Activated naive CD8-positive, alpha-beta T cell treated with anti-CD3 and anti-CD28 coated beads, Interleukin-2, amount 50 U/mL, for 24 hours (primary cell): ENCODE results near the gene IQGAP1.
A peak's percentile ranks its signal among the peaks of the same experiment; 100 is the strongest.

Source experiments
- ATAC-seq: fragments of 150-1000 bp; cut with Tn5 transposase; one replicate; pipeline ENCODE4 v1.10.0; 2021
- DNase-seq: peaks from one replicate; pipeline ENCODE4 v3.0.0; 2021
- H3K27ac Mint-ChIP-seq: one replicate; pipeline ENCODE4 v1.8.0; 2021; ENCODE audit warnings: mild to moderate bottlenecking, mixed read lengths
- H3K27me3 Mint-ChIP-seq: one replicate; pipeline ENCODE4 v1.8.0; 2021; ENCODE audit warnings: mixed read lengths
- H3K36me3 Mint-ChIP-seq: one replicate; pipeline ENCODE4 v1.8.0; 2021; ENCODE audit warnings: low read depth, mixed read lengths
- H3K4me1 Mint-ChIP-seq: one replicate; pipeline ENCODE4 v1.8.0; 2021; ENCODE audit warnings: mixed read lengths
- H3K4me3 Mint-ChIP-seq: one replicate; pipeline ENCODE4 v1.8.0; 2021; ENCODE audit warnings: mild to moderate bottlenecking, moderate library complexity, mixed read lengths
- H3K9me3 Mint-ChIP-seq: one replicate; pipeline ENCODE4 v1.8.0; 2021; ENCODE audit warnings: mixed read lengths

Gene IQGAP1

GRCh38 chr15:90459368-90459767, 71.3 kb downstream of the IQGAP1 start:
- DNase-seq = no peak
- peaks cover 10% of the 10 kb centered on the region for H3K4me1 Mint-ChIP-seq
- no peaks in the 10 kb centered on the region for H3K9me3 Mint-ChIP-seq
- no peaks in the 10 kb centered on the region for H3K27me3 Mint-ChIP-seq
- ATAC-seq = no peak
- no peak overlapping the region for H3K27ac Mint-ChIP-seq
- no peak overlapping the region for H3K4me3 Mint-ChIP-seq
- peaks cover 49% of the 10 kb centered on the region for H3K36me3 Mint-ChIP-seq

- Mint-ChIP-seq H3K4me3 (no peak overlapping the region), H3K27me3 (no peaks in the 10 kb centered on the region), H3K27ac (no peak overlapping the region), H3K4me1 (peaks cover 12% of the 10 kb centered on the region), H3K9me3 (no peaks in the 10 kb centered on the region), H3K36me3 (peaks cover 47% of the 10 kb centered on the region)
- ATAC-seq (no peak), DNase-seq (no peak)
These were observed 72.2 kb downstream of the IQGAP1 start for GRCh38 chr15:90460142-90460824.

- DNase-seq = no peak
- Mint-ChIP-seq H3K4me1 (peaks cover 13% of the 10 kb centered on the region), H3K36me3 (peaks cover 48% of the 10 kb centered on the region), H3K27ac (no peak overlapping the region), H3K27me3 (no peaks in the 10 kb centered on the region), H3K9me3 (no peaks in the 10 kb centered on the region), H3K4me3 (no peak overlapping the region)
- no peak for ATAC-seq
These were observed 75.3 kb downstream of the IQGAP1 start for GRCh38 chr15:90463381-90463780.

GRCh38 chr15:90465140-90465929, 77.3 kb downstream of the IQGAP1 start:
- Mint-ChIP-seq H3K36me3 (peaks cover 42% of the 10 kb centered on the region), H3K27me3 (no peaks in the 10 kb centered on the region), H3K4me1 (peaks cover 13% of the 10 kb centered on the region), H3K9me3 (no peaks in the 10 kb centered on the region), H3K27ac (peak overlapping the region; percentile 48), H3K4me3 (no peak overlapping the region)
- peak; percentile 24 for ATAC-seq
- no peak for DNase-seq

GRCh38 chr15:90465930-90466567, 78.0 kb downstream of the IQGAP1 start:
- Mint-ChIP-seq H3K4me1 (peaks cover 17% of the 10 kb centered on the region), H3K36me3 (peaks cover 45% of the 10 kb centered on the region), H3K9me3 (no peaks in the 10 kb centered on the region), H3K4me3 (no peak overlapping the region), H3K27me3 (no peaks in the 10 kb centered on the region), H3K27ac (no peak overlapping the region)
- DNase-seq = no peak
- no peak for ATAC-seq

GRCh38 chr15:90469723-90470122, 81.7 kb downstream of the IQGAP1 start:
- Mint-ChIP-seq H3K4me3 (no peak overlapping the region), H3K4me1 (peaks cover 7% of the 10 kb centered on the region), H3K9me3 (no peaks in the 10 kb centered on the region), H3K27me3 (no peaks in the 10 kb centered on the region), H3K27ac (no peak overlapping the region), H3K36me3 (peaks cover 51% of the 10 kb centered on the region)
- no peak for DNase-seq
- no peak for ATAC-seq

- Mint-ChIP-seq H3K27me3 (no peaks in the 10 kb centered on the region), H3K36me3 (peaks cover 47% of the 10 kb centered on the region), H3K9me3 (no peaks in the 10 kb centered on the region), H3K4me1 (peaks cover 4% of the 10 kb centered on the region), H3K27ac (no peak overlapping the region), H3K4me3 (no peak overlapping the region)
- DNase-seq (no peak), ATAC-seq (no peak)
These were observed 82.4 kb downstream of the IQGAP1 start for GRCh38 chr15:90470453-90470852.

- H3K27ac Mint-ChIP-seq = peak overlapping the region; percentile 15
- H3K4me3 Mint-ChIP-seq = no peak overlapping the region
- no peaks in the 10 kb centered on the region for H3K9me3 Mint-ChIP-seq
- H3K27me3 Mint-ChIP-seq = no peaks in the 10 kb centered on the region
- ATAC-seq (no peak), DNase-seq (no peak)
- H3K4me1 Mint-ChIP-seq = peaks cover 4% of the 10 kb centered on the region
- peaks cover 42% of the 10 kb centered on the region for H3K36me3 Mint-ChIP-seq
These were observed 83.1 kb downstream of the IQGAP1 start for GRCh38 chr15:90471126-90471525.

- peaks cover 43% of the 10 kb centered on the region for H3K36me3 Mint-ChIP-seq
- DNase-seq (no peak), ATAC-seq (no peak)
- H3K4me1 Mint-ChIP-seq = peaks cover 4% of the 10 kb centered on the region
- no peak overlapping the region for H3K27ac Mint-ChIP-seq
- H3K9me3 Mint-ChIP-seq = no peaks in the 10 kb centered on the region
- no peak overlapping the region for H3K4me3 Mint-ChIP-seq
- no peaks in the 10 kb centered on the region for H3K27me3 Mint-ChIP-seq
These were observed 83.7 kb downstream of the IQGAP1 start for GRCh38 chr15:90471769-90472168.

GRCh38 chr15:90478846-90479481, 90.9 kb downstream of the IQGAP1 start:
- DNase-seq (no peak), ATAC-seq (peak; percentile 55)
- peaks cover 58% of the 10 kb centered on the region for H3K36me3 Mint-ChIP-seq
- H3K27me3 Mint-ChIP-seq = no peaks in the 10 kb centered on the region
- H3K27ac Mint-ChIP-seq = peak overlapping the region; percentile 8
- H3K4me1 Mint-ChIP-seq = peaks cover 36% of the 10 kb centered on the region
- H3K4me3 Mint-ChIP-seq = no peak overlapping the region
- H3K9me3 Mint-ChIP-seq = no peaks in the 10 kb centered on the region

- H3K27ac Mint-ChIP-seq = no peak overlapping the region
- peaks cover 36% of the 10 kb centered on the region for H3K4me1 Mint-ChIP-seq
- H3K36me3 Mint-ChIP-seq = peaks cover 56% of the 10 kb centered on the region
- ATAC-seq (no peak), DNase-seq (no peak)
- no peaks in the 10 kb centered on the region for H3K27me3 Mint-ChIP-seq
- H3K4me3 Mint-ChIP-seq = no peak overlapping the region
- no peaks in the 10 kb centered on the region for H3K9me3 Mint-ChIP-seq
These were observed 91.6 kb downstream of the IQGAP1 start for GRCh38 chr15:90479656-90480055.

GRCh38 chr15:90481023-90481422, 93.0 kb downstream of the IQGAP1 start:
- no peaks in the 10 kb centered on the region for H3K27me3 Mint-ChIP-seq
- ATAC-seq (peak; percentile 87), DNase-seq (peak; percentile 18)
- H3K9me3 Mint-ChIP-seq = no peaks in the 10 kb centered on the region
- H3K4me1 Mint-ChIP-seq = peaks cover 36% of the 10 kb centered on the region
- H3K27ac Mint-ChIP-seq = peak overlapping the region; percentile 28
- H3K4me3 Mint-ChIP-seq = no peak overlapping the region
- H3K36me3 Mint-ChIP-seq = peaks cover 66% of the 10 kb centered on the region

- peaks cover 36% of the 10 kb centered on the region for H3K4me1 Mint-ChIP-seq
- DNase-seq (peak; percentile 37), ATAC-seq (no peak)
- peaks cover 70% of the 10 kb centered on the region for H3K36me3 Mint-ChIP-seq
- H3K27ac Mint-ChIP-seq = no peak overlapping the region
- H3K27me3 Mint-ChIP-seq = no peaks in the 10 kb centered on the region
- no peak overlapping the region for H3K4me3 Mint-ChIP-seq
- no peaks in the 10 kb centered on the region for H3K9me3 Mint-ChIP-seq
These were observed 94.3 kb downstream of the IQGAP1 start for GRCh38 chr15:90482124-90483011.

- DNase-seq (no peak), ATAC-seq (no peak)
- peaks cover 69% of the 10 kb centered on the region for H3K36me3 Mint-ChIP-seq
- H3K4me1 Mint-ChIP-seq = peaks cover 36% of the 10 kb centered on the region
- no peaks in the 10 kb centered on the region for H3K9me3 Mint-ChIP-seq
- H3K27me3 Mint-ChIP-seq = no peaks in the 10 kb centered on the region
- no peak overlapping the region for H3K4me3 Mint-ChIP-seq
- H3K27ac Mint-ChIP-seq = no peak overlapping the region
These were observed 94.9 kb downstream of the IQGAP1 start for GRCh38 chr15:90483012-90483307.
